Esophagus squamous epithelium (tissue), 4 donors: ENCODE results near the gene PAK4.

ENCODE experiments used
- POLR2A ChIP-seq, 4 donors: fragments of 450-650 bp; IDR thresholded peaks; one replicate each; pipeline ENCODE4 v1.6.1; 2017; ENCODE audit warnings: antibody characterized with exemption in 4 of 4, mild to moderate bottlenecking in 4 of 4, moderate library complexity in 3 of 4
- TF ChIP-seq, protein P1 (sequence below), 6 experiments: fragments of 450-650 bp in 4 of 6; fragments of 200-600 bp in 2 of 6; sonication (generic) in 2 of 6; IDR thresholded peaks; one replicate each; pipeline ENCODE4 v1.5.1; 2016 to 2019; ENCODE audit warnings: antibody characterized with exemption in 6 of 6, mild to moderate bottlenecking in 4 of 6, moderate library complexity in 4 of 6

DNA sequence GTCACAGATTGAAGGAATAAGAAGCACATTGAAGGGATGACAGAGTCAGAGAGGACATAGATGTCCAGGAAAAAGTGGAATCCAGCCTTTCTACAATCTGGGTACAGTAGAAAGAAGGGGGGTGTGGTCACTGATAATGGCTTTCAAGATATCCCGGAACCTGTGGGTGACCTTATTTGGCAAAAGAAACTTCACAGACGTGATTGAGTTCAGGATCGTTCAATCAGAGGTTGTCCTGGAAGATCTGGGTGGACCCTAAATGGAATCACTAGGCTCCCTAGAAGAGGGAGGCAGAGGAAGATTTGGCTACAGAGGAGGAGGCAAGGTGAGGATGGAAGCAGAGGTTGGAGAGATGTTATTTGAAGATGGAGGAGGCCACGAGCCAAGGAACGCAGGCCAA lies 91.5 kb downstream of the PAK4 start:
- TF ChIP-seq, protein P1, sequence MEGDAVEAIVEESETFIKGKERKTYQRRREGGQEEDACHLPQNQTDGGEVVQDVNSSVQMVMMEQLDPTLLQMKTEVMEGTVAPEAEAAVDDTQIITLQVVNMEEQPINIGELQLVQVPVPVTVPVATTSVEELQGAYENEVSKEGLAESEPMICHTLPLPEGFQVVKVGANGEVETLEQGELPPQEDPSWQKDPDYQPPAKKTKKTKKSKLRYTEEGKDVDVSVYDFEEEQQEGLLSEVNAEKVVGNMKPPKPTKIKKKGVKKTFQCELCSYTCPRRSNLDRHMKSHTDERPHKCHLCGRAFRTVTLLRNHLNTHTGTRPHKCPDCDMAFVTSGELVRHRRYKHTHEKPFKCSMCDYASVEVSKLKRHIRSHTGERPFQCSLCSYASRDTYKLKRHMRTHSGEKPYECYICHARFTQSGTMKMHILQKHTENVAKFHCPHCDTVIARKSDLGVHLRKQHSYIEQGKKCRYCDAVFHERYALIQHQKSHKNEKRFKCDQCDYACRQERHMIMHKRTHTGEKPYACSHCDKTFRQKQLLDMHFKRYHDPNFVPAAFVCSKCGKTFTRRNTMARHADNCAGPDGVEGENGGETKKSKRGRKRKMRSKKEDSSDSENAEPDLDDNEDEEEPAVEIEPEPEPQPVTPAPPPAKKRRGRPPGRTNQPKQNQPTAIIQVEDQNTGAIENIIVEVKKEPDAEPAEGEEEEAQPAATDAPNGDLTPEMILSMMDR (IDR thresholded peaks at IDR 0.05): no peak
- no peak for TF ChIP-seq POLR2A (IDR thresholded peaks at IDR 0.05)
